H9 (cell line): ENCODE measurements around the gene CPSF6. TPM values are rescaled to one million over a fixed set of nuclear protein-coding genes. Genes with fewer than 3 reads are reported as not detected.

Experiments
- DNase-seq: peaks from one replicate; pipeline ENCODE4 v3.0.0-alpha.2; 2017
- H2AFZ ChIP-seq: one replicate; pipeline ENCODE4 v1.6.1; 2013; ENCODE audit warnings: mild to moderate bottlenecking, low read length, control low read depth, moderate library complexity
- H2AK5ac ChIP-seq: 2 replicates; pipeline ENCODE4 v1.6.1; 2013; ENCODE audit warnings: low read length, control low read depth, mixed read lengths; ENCODE audit not compliant: insufficient read length
- H2BK120ac ChIP-seq: one replicate; pipeline ENCODE4 v1.6.1; 2013; ENCODE audit warnings: low read depth, mild to moderate bottlenecking, low read length, control low read depth, inconsistent platforms; ENCODE audit not compliant: poor library complexity, severe bottlenecking
- H2BK12ac ChIP-seq: 2 replicates; pipeline ENCODE4 v1.6.1; 2013; ENCODE audit warnings: low read length, control low read depth, mixed read lengths, low read depth; ENCODE audit not compliant: insufficient read length
- H2BK15ac ChIP-seq: 2 replicates; pipeline ENCODE4 v1.6.1; 2013; ENCODE audit warnings: low read depth, low read length, control low read depth
- H2BK20ac ChIP-seq: one replicate; pipeline ENCODE4 v1.6.1; 2013; ENCODE audit warnings: low read depth, mild to moderate bottlenecking, low read length, control low read depth, inconsistent platforms; ENCODE audit not compliant: poor library complexity, severe bottlenecking
- H2BK5ac ChIP-seq: 2 replicates; pipeline ENCODE4 v1.6.1; 2013; ENCODE audit warnings: low read length, control low read depth, mixed read lengths; ENCODE audit not compliant: insufficient read length
- H3K14ac ChIP-seq: 2 replicates; pipeline ENCODE4 v1.6.1; 2013; ENCODE audit warnings: low read length, control low read depth; ENCODE audit not compliant: insufficient read depth
- H3K18ac ChIP-seq: 2 replicates; pipeline ENCODE4 v1.6.1; 2013; ENCODE audit warnings: low read depth, mild to moderate bottlenecking, mixed read lengths, low read length, control low read depth; ENCODE audit not compliant: insufficient read length
- H3K23ac ChIP-seq: 2 replicates; pipeline ENCODE4 v1.6.1; 2013; ENCODE audit warnings: low read length, control low read depth, mixed read lengths, low read depth; ENCODE audit not compliant: insufficient read length
- H3K23me2 ChIP-seq: 2 replicates; pipeline ENCODE4 v1.6.1; 2013; ENCODE audit warnings: low read depth, mild to moderate bottlenecking, mixed read lengths, low read length, control low read depth; ENCODE audit not compliant: insufficient read length, poor library complexity, severe bottlenecking
- H3K27ac ChIP-seq: 2 replicates; pipeline ENCODE4 v1.5.1; 2013; ENCODE audit warnings: low read length, control low read depth, mixed read lengths, low read depth; ENCODE audit not compliant: insufficient read length
- H3K27me3 ChIP-seq: 2 replicates; pipeline ENCODE4 v1.6.1; 2013; ENCODE audit warnings: low read length, control low read depth, inconsistent platforms; ENCODE audit not compliant: insufficient read depth
- H3K4ac ChIP-seq: 2 replicates; pipeline ENCODE4 v1.6.1; 2013; ENCODE audit warnings: low read depth, mild to moderate bottlenecking, control low read depth, inconsistent platforms, low read length, moderate library complexity
- H3K4me1 ChIP-seq: 2 replicates; pipeline ENCODE4 v1.6.1; 2013; ENCODE audit warnings: low read length, control low read depth, inconsistent platforms; ENCODE audit not compliant: insufficient read depth
- H3K4me2 ChIP-seq: 2 replicates; pipeline ENCODE4 v1.6.1; 2013; ENCODE audit warnings: low read length, control low read depth, mixed read lengths; ENCODE audit not compliant: insufficient read length, insufficient read depth
- H3K56ac ChIP-seq: 2 replicates; pipeline ENCODE4 v1.6.1; 2013; ENCODE audit warnings: low read depth, mild to moderate bottlenecking, mixed read lengths, low read length, control low read depth; ENCODE audit not compliant: insufficient read length
- H3K79me1 ChIP-seq: 2 replicates; pipeline ENCODE4 v1.6.1; 2013; ENCODE audit warnings: low read depth, mild to moderate bottlenecking, moderate library complexity, low read length, control low read depth, inconsistent platforms; ENCODE audit not compliant: insufficient read depth, poor library complexity, severe bottlenecking
- H3K79me2 ChIP-seq: 2 replicates; pipeline ENCODE4 v1.6.1; 2013; ENCODE audit warnings: low read length, control low read depth, inconsistent platforms; ENCODE audit not compliant: insufficient read depth
- H3K9ac ChIP-seq: 2 replicates; pipeline ENCODE4 v1.6.1; 2013; ENCODE audit warnings: low read length, control low read depth, mixed read lengths; ENCODE audit not compliant: insufficient read length; ENCODE audit errors: extremely low read depth
- H3K9me3 ChIP-seq: one replicate; pipeline ENCODE4 v1.6.1; 2013; ENCODE audit warnings: low read depth, low read length, inconsistent platforms; ENCODE audit not compliant: control insufficient read depth
- H3T11ph ChIP-seq: one replicate; pipeline ENCODE4 v1.6.1; 2013; ENCODE audit warnings: mild to moderate bottlenecking, low read length, control low read depth, inconsistent platforms
- H4K20me1 ChIP-seq: one replicate; pipeline ENCODE4 v1.6.1; 2013; ENCODE audit not compliant: control insufficient read depth, insufficient read length, insufficient read depth
- H4K5ac ChIP-seq: 2 replicates; pipeline ENCODE4 v1.6.1; 2013; ENCODE audit warnings: low read depth, mild to moderate bottlenecking, mixed read lengths, low read length, control low read depth; ENCODE audit not compliant: insufficient read length
- H4K8ac ChIP-seq: replicated peaks from 2 replicates; pipeline ENCODE4 v1.6.1; 2013; ENCODE audit warnings: low read length, control low read depth, mixed read lengths, low read depth; ENCODE audit not compliant: insufficient read length
- H4K91ac ChIP-seq: 2 replicates; pipeline ENCODE4 v1.6.1; 2013; ENCODE audit warnings: low read depth, mild to moderate bottlenecking, moderate library complexity, mixed read lengths, low read length, control low read depth; ENCODE audit not compliant: insufficient read length
- H3K27ac Mint-ChIP-seq, 3 experiments: 2 replicates in 2 of 3; 3 replicates in 1 of 3; pipeline ENCODE4 v1.8.0; 2020 to 2021; ENCODE audit warnings: mixed read lengths in 3 of 3, mild to moderate bottlenecking in 1 of 3, moderate library complexity in 1 of 3
- H3K27me3 Mint-ChIP-seq: 2 replicates; pipeline ENCODE4 v1.8.0; 2021; ENCODE audit warnings: low read depth, mild to moderate bottlenecking, moderate library complexity, mixed read lengths
- H3K36me3 Mint-ChIP-seq, 3 experiments: 2 replicates in 2 of 3; 3 replicates in 1 of 3; pipeline ENCODE4 v1.8.0; 2020 to 2021; ENCODE audit warnings: low read depth in 3 of 3, mixed read lengths in 3 of 3; ENCODE audit not compliant: insufficient read depth in 1 of 3
- H3K4me1 Mint-ChIP-seq, 2 experiments: 2 replicates each; pipeline ENCODE4 v1.8.0; 2020; ENCODE audit warnings: mixed read lengths in 2 of 2
- H3K4me3 Mint-ChIP-seq, 2 experiments: 2 replicates in 1 of 2; 3 replicates in 1 of 2; pipeline ENCODE4 v1.8.0; 2020 to 2021; ENCODE audit warnings: mild to moderate bottlenecking in 2 of 2, mixed read lengths in 2 of 2, moderate library complexity in 1 of 2
- H3K9me3 Mint-ChIP-seq, 2 experiments: 2 replicates in 1 of 2; 3 replicates in 1 of 2; pipeline ENCODE4 v1.8.0; 2020; ENCODE audit warnings: mild to moderate bottlenecking in 2 of 2, mixed read lengths in 2 of 2, moderate library complexity in 1 of 2
- WGBS: extraction: QIAGEN DNeasy Blood & Tissue Kit; methylation state at CpG from one replicate; pipeline ENCODE4 v1.1.7; 2013; ENCODE audit warnings: missing lambda C conversion rate, low lambda C conversion rate, mixed read lengths; ENCODE audit not compliant: insufficient read length; ENCODE audit errors: extremely low coverage; 5-methylcytosine and 5-hydroxymethylcytosine counted together
- total RNA-seq: library from RNA; stranded (reverse); gene quantifications from 2 replicates; pipeline ENCODE4 v1.2.1, GENCODE V29; 2021
- TF ChIP-seq, protein P1 (sequence below): fragments of 200-600 bp; sonication (generic); conservative IDR thresholded peaks from 3 replicates; pipeline ENCODE4 v1.8.0; 2021; ENCODE audit warnings: antibody characterized with exemption, mild to moderate bottlenecking

CPSF6 gene
- total RNA-seq, 1 experiment from 2014 or later, result 183 TPM

GRCh38 chr12:69241438-69242092 is 2.2 kb downstream of the CPSF6 start:
- H4K5ac ChIP-seq, result no peak overlapping the region
- Mint-ChIP-seq H3K36me3 (peaks cover 12 to 22% (median 20%) of the 10 kb centered on the region in 3 experiments), H3K27ac (peak overlapping the region in 1 of 3 experiments; percentile 51; a peak in 1 of 7 replicates), H3K4me1 (peaks cover 44 to 48% of the 10 kb centered on the region in 2 experiments), H3K9me3 (peaks cover 0 to 3% of the 10 kb centered on the region in 2 experiments; a peak in 2 of 5 replicates), H3K27me3 (peaks cover 4% of the 10 kb centered on the region; the same call in 1 of the 2 replicates), H3K4me3 (peak overlapping the region; percentile 93 to 96)
- no peaks in the 10 kb centered on the region for H3K27me3 ChIP-seq
- H3K23me2 ChIP-seq, result peaks cover 9% of the 10 kb centered on the region
- H3K9me3 ChIP-seq, result no peaks in the 10 kb centered on the region
- H3K27ac ChIP-seq, result no peak overlapping the region
- H3K4me2 ChIP-seq, result peak overlapping the region; percentile 83
- no peaks in the 10 kb centered on the region for H3K79me1 ChIP-seq
- H2BK15ac ChIP-seq, result no peak overlapping the region
- H3K18ac ChIP-seq, result no peak overlapping the region
- H4K91ac ChIP-seq, result no peak overlapping the region
- H3K4ac ChIP-seq, result no peak overlapping the region
- TF ChIP-seq, protein P1, sequence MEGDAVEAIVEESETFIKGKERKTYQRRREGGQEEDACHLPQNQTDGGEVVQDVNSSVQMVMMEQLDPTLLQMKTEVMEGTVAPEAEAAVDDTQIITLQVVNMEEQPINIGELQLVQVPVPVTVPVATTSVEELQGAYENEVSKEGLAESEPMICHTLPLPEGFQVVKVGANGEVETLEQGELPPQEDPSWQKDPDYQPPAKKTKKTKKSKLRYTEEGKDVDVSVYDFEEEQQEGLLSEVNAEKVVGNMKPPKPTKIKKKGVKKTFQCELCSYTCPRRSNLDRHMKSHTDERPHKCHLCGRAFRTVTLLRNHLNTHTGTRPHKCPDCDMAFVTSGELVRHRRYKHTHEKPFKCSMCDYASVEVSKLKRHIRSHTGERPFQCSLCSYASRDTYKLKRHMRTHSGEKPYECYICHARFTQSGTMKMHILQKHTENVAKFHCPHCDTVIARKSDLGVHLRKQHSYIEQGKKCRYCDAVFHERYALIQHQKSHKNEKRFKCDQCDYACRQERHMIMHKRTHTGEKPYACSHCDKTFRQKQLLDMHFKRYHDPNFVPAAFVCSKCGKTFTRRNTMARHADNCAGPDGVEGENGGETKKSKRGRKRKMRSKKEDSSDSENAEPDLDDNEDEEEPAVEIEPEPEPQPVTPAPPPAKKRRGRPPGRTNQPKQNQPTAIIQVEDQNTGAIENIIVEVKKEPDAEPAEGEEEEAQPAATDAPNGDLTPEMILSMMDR, result no peak
- H2AK5ac ChIP-seq, result no peak overlapping the region
- H2BK5ac ChIP-seq, result no peak overlapping the region
- no peak overlapping the region for H2AFZ ChIP-seq
- no peak overlapping the region for H3K14ac ChIP-seq
- H2BK120ac ChIP-seq, result no peak overlapping the region
- no peaks in the 10 kb centered on the region for H4K20me1 ChIP-seq
- H3K4me1 ChIP-seq, result peaks cover 5% of the 10 kb centered on the region; the same call in 1 of the 2 replicates
- H3K9ac ChIP-seq, result peak overlapping the region; percentile 53
- no CpG with 5 or more reads among the region's 5 CpGs for WGBS
- no peak for DNase-seq
- no peak overlapping the region for H2BK12ac ChIP-seq
- H3K23ac ChIP-seq, result no peak overlapping the region
- H3K79me2 ChIP-seq, result peaks cover 53% of the 10 kb centered on the region
- H4K8ac ChIP-seq, result no peak overlapping the region
- H3K56ac ChIP-seq, result no peak overlapping the region
- no peak overlapping the region for H2BK20ac ChIP-seq
- H3T11ph ChIP-seq, result no peak overlapping the region
